ENCODE data around the gene RIT1.
"Not testable (repeated sequence)": the region's sequence is repeated elsewhere in the genome, so short reads cannot be mapped to it uniquely, and the experiment has no call there.

Gene RIT1

GRCh38 chr1:155932487-155932886 is 21.3 kb upstream of the RIT1 start:
- no peak for DNase-seq

DNA sequence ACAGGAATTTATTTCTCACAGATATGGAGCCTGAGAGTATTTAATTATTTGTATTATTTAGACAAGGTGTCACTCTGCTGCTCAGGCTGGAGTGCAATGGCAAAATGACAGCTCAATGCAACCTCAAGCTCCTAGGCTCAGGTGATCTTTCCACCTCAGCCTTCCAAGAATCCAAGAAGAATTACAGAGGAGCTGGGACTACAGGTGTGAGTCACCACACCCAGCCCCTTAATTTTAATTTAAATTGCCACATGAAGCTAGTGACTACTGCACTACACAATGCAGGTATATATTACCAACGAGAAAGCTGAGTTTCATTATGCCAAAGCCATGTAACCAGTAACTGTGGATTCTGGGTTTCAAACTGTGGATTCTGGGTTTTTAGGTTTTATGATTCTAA is 20.9 kb upstream of the RIT1 start:
- no peak for DNase-seq

DNA sequence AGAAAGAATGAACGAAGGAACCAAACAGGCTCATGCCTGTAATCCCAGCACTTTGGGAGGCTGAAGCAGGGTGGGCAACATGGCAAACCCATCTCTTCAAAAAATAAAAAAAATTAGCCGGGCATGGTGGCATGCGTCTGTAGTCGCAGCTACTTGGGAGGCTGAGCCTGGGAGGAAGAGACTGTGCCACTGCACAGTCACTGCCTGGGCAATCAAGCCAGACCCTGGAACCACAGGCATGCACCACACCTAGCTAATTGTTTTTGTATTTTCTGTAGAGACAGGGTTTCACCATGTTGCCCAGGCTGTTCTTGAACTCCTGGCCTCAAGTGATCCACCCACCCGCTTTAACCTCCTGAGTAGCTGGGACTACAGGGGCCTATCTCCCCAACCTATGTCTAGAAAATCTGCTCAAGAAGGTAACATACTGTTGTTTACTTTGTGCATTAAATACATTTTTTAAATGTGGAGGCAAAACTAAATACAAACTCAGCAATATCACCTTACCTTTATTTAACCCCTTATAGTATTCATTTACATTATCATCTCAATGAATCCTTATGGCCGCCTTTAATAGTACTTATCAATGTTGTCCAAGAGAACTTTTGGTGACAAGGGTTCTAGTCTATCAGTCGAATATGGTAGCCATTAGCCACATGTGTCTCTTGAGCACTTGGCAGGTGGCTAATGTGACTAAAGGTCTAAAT is 20.3 kb upstream of the RIT1 start:
- DNase-seq = no peak

GRCh38 chr1:155930725-155931124 is 19.6 kb upstream of the RIT1 start:
- not testable (repeated sequence) for DNase-seq

DNA sequence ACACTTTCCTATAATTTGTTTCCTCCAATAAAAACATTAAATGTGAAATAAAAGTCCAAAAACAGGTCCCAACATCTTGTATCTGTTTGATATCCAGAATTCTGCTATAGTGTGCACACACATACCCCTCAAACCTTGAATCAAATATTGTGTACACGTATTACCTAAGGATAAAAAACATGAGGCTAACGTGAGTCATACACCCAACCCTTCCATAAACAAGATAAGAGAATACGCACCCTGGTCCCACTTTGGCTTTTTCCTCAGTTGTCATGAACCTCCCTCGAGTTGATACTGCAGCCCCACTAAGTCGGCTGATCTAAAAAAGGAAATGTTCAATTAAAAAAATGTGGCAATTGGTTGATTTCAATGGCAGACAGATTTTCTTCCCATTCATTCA is 17.9 kb upstream of the RIT1 start:
- DNase-seq = no peak

DNA sequence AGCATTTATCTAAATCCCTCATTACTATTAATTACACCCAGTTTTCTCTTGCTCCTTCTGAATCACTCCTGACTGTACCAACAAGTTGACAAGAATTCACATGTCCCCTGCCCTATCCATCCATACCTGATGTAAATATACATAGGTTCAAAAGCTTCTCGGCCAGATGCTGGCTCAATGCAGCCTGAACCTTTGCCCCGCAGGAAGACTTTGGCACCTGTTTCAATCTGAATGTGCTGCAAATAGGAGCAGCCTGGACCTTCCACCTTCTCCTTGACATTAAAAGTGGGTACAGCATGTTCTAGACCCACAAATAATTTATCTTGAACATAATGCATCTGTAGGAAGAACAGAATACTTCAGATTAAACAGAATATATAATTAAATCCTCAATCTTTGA is 14.4 kb upstream of the RIT1 start:
- DNase-seq = no peak

DNA sequence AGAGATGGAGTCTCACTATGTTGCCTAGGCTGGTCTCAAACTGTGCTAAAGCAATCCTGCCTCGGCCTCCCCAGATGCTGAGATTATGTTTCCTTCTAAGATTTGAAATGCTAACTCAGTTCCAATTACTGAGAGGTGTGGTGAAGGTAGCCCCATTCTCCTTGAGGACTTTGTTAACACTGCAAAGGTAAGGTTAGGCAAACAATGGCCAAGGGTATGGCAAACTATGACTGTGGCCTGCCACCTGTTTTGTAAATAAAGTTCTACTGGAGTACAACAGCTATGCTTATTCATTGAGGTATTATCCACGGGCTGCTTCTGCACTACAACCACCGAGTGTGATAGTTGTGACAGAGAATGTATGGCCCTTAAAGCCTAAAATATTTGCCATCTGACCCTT is 9.6 kb upstream of the RIT1 start:
- no peak for DNase-seq

DNA sequence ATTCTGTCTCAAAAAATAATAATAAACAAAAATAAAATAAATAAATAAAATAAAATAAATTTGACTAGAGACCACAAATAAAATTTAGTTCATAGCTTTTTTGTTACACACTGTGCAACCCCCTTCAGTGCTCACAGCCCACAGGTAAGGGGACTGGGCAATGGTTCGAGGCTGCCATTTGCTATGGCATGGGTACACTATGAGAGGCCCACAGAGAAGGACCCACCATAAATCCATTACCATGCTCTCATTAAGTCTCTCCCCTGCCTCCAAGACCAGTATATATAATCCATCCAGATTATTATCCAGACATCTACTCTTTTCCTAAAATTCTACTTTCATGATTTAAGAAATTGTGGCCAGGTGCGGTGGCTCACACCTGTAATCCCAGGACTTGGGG is 8.7 kb upstream of the RIT1 start:
- no peak for DNase-seq

GRCh38 chr1:155918660-155919059 is 7.5 kb upstream of the RIT1 start:
- DNase-seq = no peak

GRCh38 chr1:155913969-155914757 is 3.0 kb upstream of the RIT1 start:
- no peak for DNase-seq

- no peak for DNase-seq
Observed at GRCh38 chr1:155912056-155912536, 947 bp upstream of the RIT1 start.

- DNase-seq = no peak
Observed at GRCh38 chr1:155910621-155911121, 478 bp downstream of the RIT1 start.

DNA sequence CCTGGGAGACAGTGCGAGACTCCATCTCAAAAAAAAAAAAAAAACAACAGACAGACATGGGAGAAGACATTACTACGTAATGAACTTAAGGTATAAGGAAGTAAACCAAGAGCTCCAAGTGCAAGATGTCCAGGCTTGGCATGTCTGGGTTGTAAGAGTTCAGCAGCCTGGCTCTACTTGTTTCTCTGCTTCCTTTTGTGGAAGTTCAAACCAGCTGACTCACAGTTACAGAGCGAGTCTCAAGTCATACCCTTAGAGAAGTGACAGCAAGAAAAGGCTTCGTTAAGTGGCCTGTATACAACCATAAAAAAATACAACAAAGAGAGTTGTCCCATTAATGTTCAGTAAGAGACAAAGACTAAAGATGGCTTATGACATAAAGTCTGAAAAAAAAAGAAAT is 1.3 kb downstream of the RIT1 start:
- DNase-seq = peak; percentile 9

DNA sequence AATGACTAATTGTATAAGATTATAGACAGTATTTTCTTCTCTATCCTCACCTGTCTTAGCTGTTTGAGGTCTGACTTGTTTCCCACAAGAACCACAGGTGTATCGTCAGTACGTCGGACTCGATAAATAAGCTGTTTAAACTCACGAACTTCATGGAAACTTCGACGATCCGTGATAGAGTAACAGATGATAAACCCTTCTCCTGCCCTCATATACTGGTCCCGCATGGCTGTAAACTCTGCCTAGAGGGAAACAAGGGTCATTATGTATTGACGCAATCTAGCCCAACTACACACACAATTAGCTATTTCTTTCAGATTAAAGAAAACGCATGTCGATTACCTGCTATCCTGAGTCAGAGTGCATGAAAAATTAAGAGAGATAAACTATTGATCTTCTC is 6.9 kb downstream of the RIT1 start:
- no peak for DNase-seq

DNA sequence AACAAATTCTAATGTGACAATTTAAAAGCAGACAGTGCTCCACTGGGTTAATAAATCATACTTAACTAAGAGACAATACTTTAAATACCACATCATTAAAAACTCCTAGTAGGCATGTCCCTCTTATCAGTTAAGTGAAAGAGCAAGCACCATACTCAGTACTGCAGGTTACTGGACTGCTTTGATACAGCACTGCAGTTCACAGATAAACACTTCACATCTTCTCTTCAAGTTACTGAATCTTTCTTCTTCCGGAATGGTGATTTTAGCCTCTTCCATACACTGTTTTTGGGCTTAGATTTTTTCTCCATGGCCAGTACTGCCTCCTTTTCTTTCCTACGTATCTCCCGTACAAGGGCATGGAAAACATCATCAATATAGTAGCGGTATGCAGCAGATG is 11.0 kb downstream of the RIT1 start:
- no peak for DNase-seq

GRCh38 chr1:155899683-155900082 is 11.5 kb downstream of the RIT1 start:
- no peak for DNase-seq

GRCh38 chr1:155898888-155899287 is 12.3 kb downstream of the RIT1 start:
- DNase-seq = no peak

- no peak for DNase-seq
Observed at GRCh38 chr1:155897746-155898145, 13.4 kb downstream of the RIT1 start.

DNA sequence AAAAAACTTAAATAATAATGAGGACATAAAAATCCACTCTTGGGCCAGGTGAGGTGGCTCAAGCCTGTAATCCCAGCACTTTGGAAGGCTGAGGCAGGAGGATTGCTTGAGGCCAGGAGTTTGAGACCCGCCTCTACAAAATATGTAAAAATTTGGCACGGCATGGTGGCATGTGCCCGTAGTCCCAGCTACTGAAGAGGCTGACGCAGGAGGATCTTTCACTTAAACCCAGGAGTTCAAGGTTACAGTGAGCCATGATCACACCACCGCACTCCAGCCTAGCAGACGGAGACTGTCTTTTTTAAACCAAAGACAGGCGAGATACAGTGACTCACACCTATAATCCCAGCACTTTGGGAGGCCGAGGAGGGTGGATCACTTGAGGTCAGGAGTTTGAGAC is 14.7 kb downstream of the RIT1 start:
- DNase-seq = not testable (repeated sequence)

GRCh38 chr1:155895617-155896016 is 15.5 kb downstream of the RIT1 start:
- not testable (repeated sequence) for DNase-seq

DNA sequence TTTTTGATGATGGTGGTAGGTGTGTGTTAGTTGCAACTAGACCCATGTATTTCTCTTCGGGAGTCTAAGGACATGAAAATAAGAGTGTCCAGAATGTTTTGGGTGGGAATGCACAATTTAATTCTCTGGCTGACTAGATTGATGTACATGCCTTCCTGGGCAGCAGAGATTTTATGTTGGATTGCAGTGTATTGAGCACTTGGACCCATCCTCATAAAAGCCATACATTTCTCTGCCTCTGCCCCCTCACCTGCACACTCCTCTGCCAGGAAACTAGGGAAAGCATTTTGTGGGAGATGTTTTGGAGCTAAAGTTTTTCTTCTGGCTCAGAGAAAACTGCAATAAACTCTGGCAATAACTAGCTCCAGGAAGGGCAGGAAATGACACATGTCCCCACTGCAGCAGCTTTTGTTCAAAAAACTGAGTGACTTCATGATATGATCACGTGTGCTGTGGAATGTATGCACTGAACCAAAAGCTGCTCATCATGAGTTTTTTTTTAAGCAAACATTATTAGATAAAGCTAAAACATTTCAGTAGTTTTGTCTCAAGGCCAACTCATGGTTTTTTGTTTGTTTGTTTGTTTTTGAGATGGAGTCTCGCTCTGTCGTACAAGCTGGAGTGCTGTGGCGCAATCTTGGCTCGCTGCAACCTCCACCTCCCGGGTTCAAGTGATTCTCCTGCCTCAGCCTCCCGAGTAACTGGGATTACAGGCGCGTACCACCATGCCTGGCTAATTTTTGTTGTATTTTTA is 17.6 kb downstream of the RIT1 start:
- DNase-seq = no peak

DNA sequence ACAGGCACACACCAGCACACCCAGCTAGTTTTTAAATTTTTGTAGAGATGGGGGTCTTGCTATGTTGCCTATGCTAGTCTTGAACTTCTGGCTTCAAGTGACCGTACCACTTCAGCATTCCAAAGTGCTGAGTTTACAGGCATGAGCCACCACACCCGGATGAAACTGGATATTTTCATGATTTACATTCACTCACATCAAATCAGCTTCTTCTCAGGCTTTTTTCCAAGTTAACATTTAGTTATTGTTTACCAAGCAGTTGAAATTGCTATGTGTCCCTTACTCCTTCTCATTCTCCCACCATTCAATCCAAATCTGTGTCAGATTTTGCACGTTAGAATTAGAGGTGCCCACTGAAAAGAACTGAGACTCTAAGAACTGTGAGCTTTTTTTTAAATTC is 18.4 kb downstream of the RIT1 start:
- DNase-seq = no peak

DNA sequence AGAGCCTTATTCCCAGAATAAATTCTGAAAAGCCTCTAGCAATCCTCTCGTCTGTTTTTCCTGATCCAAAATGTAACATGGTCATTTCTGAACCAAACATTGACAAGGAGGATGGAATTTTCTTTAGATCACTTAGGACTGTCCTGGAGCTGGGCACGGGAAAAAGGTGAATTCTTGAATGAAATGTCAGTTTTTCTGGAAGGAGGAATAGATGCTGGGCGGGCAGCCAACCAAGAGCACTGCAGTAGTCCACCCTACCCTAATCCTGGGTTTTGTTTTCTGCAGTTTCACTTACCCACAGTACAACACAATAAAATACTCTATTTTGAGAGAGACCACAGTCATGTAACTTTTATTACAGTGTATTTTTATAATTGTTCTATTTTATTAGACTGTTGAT is 20.9 kb downstream of the RIT1 start:
- no peak for DNase-seq

- no peak for DNase-seq
Observed at GRCh38 chr1:155889566-155889965, 21.6 kb downstream of the RIT1 start.
